HG03378 (cell line): Measurements from ENCODE around the gene TFAP2A.

Experiments
- ATAC-seq: cut with Tn5 transposase; IDR thresholded peaks from one replicate; pipeline ENCODE4 v1.9.1; 2021; ENCODE audit warnings: mild to moderate bottlenecking, moderate library complexity; ENCODE audit not compliant: unreplicated experiment

Gene TFAP2A

GRCh38 chr6:10384091-10384609 is 30.7 kb downstream of the TFAP2A start:
- no peak for ATAC-seq

DNA sequence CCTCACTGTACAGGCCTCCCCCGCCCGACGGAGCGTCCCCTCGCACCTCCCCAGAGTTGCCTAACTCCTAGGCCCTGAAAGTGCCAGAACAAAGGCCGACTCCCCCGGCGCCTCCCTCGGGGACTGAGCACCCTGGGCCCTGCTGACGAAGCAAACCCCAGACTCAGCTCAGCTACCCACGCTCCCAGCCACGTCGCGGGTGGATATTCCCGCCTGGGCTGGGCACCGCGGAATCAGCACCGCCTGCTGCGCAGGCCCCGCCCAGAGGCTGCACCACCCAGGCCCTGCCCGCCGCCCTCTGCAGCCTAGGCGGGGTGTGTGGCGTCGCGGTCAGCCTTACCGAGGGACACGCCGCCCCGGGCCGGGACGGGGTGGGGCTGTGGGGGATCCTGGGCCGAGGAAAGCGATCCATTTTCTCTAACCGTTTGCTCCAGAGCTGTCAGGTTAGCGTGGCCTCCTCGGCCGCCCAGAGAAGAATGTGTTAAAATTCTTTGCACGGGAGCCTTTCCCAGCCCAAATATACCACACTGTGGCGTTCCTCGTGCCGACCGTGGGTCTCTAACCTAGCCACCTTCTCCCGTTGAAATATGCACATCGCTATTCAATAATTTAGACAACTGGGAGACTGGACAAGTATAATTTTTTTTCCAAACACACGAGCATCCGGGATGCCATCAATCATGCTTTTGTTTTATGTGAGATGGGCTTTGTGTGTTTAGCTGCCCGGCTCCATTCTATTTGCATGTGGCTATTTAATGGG is 31.4 kb downstream of the TFAP2A start:
- ATAC-seq: no peak

DNA sequence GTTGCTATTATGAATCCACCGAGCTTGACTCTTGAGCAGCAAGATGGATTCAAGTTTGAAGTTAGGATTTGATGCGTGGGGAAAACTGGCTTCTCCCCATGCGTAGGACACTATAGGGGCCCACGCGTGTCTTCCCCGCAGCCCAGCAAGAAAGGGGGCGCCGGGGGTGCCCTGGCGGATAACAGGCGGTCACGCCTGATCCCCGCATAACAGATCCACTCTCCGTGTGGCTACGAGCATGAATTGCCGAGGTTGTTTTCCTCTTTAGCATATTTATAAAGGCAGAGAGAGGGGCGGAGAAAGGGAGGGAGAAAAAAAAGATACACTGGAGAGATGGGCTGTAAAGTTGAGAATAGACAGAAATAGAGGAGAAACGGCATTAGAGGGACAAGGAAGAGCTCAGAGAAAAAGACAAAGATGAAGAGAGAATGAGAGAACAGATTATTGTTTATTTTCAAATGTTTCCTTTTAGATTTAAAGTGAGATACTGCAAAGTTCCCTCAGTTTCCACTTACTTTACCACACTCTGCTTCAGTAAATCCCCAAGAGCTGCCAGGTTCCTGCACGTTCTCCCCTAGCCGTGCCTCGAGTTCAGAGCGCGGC is 32.0 kb downstream of the TFAP2A start:
- no peak for ATAC-seq

GRCh38 chr6:10382322-10382721 is 32.6 kb downstream of the TFAP2A start:
- ATAC-seq: no peak

DNA sequence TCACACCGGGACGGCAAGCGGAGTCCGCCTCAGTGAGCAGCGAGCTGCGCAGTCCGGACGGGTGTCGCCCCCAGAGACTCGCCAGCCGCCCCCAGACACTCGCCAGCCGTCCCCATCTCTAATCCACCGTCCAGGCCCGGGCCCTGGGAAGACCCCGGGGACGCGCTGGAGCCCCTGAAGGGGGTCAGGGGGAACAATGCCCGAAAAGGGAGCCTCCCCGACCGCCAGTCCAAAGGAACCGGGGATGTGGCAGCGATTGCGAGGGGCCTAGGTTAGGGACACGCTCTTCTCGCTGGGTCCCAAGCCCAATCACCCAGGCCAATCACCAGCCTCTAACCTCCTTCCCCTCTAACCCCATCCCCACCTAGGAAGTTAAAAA is 33.1 kb downstream of the TFAP2A start:
- no peak for ATAC-seq

DNA sequence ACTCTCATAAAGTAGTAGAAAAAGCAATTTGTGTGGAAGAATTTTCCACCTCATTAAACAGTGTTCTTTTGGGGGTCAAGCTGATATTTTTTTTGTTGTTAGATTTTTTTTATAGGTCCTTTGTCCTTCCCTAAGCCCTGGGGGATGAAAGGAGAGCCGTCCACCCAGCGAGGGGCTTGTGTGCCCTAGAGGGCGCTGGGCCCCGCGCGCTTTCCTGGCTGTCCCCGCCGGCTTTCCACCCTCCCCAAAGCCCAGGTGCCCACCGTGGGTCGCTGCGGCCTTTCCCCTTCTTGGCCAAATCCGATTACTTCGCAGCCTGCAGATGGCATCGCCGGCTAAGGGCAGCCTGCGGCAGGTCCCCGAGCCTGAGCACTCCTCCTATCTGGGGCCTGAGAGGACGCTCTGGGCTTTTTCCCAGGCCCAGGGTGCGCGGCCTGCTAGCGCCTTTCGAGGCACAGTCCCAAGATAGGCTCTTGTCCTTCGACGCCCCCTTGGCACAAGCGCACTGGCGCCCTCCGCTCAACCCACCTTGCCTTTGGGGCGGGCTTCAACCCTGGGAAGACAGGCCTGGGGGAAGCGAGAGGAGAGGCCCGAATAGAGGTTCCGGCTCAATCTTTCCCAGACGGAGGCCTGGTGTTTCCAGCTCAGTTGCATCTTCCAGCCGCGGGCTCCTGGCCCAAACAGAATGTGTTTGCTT is 33.6 kb downstream of the TFAP2A start:
- no peak for ATAC-seq

- ATAC-seq: no peak
Observed at GRCh38 chr6:10375391-10375969, 39.4 kb downstream of the TFAP2A start.

GRCh38 chr6:10373642-10374359 is 41.1 kb downstream of the TFAP2A start:
- no peak for ATAC-seq

GRCh38 chr6:10369896-10370295 is 45.0 kb downstream of the TFAP2A start:
- ATAC-seq: no peak

DNA sequence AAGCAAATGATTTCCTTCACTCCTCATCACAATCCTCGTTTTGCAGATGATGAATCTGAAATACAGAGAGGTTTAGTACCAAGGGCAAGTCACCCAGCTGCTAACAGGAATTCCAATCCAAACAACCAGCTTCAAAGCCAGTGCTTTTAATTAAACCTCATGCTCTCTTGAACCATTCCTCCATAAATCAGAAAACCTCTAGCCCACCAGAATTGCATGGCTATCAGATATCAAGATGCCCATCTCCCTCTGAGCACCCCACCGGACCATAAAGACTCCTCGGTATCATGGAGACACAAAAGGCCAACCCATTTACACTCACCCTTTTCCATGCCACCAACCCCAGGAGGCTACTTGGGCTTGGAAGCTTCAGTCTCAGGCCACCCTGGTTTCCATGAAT is 46.0 kb downstream of the TFAP2A start:
- ATAC-seq: no peak

- ATAC-seq: no peak
Observed at GRCh38 chr6:10363911-10364310, 51.0 kb downstream of the TFAP2A start.

DNA sequence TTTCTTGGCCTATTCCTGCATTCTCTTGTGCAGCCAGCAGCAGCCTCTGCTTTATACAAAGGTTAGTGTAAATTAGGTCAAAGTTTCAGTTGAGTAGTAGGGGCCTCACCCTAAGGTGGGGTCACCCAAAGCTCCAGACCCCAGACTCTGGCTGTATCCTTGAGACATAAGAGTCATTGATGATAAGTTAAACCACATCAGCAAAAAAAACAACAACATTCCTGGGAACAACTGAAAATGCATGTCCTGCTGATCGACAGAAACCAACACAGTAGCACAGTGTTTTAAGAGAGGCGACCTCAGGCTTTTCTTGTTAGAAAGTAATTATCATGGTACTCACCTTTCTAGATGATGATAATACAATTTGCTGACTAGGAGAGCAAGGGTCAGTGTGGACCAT is 52.6 kb downstream of the TFAP2A start:
- no peak for ATAC-seq

DNA sequence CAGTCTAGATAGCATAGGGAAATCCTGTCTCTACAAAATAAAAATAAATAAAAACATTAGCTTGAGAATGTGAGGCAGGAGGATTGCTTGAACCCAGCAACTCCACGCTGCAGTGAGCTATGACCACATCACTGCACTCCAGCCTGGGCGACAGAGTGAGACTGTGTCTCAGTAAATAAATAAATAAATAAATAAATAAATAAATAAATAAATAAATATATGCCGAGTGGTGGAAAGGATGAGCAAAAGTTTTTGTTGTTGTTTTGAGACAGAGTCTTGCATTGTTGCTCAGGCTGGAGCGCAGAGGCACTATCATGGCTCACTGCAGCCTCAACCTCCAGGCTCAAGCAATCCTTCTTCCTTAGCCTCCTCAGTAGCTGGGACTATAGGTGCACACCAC is 53.4 kb downstream of the TFAP2A start:
- ATAC-seq: no peak

DNA sequence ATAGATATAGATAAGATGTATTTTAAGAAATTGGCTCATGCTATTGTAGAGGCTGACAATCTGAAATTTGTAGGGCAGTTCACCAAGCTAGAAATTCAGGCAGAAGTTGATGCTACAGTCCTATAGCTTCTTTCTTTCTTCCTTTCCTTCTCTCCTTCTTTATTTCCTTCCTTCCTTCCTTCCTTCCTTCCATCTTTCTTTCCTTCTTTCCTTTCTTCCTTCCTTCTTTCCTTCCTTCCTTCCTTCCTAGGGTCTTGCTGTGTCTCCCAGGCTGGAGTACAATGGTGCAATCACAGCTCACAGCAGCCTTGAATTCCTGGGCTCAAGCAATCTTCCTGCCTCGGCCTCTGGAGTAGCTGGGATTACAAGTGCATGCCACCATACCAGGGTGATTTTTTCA is 55.3 kb downstream of the TFAP2A start:
- ATAC-seq: no peak

- peak; percentile 87 for ATAC-seq
Observed at GRCh38 chr6:10355115-10355702, 59.7 kb downstream of the TFAP2A start.

GRCh38 chr6:10351791-10352190 is 63.1 kb downstream of the TFAP2A start:
- no peak for ATAC-seq

- no peak for ATAC-seq
Observed at GRCh38 chr6:10350720-10351119, 64.2 kb downstream of the TFAP2A start.

DNA sequence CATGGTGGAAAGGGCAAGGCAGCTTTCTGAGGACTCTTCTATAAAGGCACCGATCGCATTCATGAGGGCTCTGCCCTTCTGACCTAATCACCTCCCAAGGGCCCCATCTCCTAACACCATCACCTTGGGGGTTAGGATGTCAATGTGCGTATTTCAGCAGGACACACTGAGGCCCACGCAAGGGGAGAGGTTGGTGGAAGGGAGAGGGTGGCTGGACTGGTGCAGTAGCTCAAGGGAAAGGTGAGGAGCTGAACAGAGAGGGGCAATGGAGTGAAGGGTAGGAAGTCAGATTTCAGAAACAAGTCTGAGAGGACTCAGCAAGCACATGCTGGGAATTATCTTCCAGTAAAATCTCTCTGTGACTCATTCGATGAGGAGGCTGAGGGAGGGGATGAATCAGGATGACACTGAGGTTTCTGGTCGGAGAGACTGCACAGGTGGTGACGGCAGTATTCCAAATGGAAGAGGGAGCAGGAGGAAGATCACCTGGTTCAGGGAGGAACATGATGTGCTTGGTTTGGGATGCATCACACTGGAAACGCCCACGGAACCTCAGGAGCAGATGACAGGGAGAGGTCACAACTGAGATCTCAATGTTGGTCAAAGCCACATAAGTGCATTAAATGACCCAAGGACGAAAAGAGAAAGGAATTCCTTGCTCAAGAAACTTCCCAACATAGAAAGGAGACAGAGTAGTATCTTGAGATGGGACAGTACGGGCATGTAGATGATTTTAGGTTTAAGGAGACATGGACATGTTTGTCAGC is 67.1 kb downstream of the TFAP2A start:
- ATAC-seq: no peak
